NT2/D1 (cell line): ENCODE results near the gene PATZ1.

ENCODE experiments used
- SUZ12 ChIP-seq: IDR thresholded peaks from 2 replicates; pipeline ENCODE4 v1.6.1; 2011; ENCODE audit not compliant: insufficient read length, insufficient read depth; ENCODE audit errors: extremely low read depth
- YY1 ChIP-seq: IDR thresholded peaks from 2 replicates; pipeline ENCODE4 v1.6.1; 2011; ENCODE audit not compliant: insufficient read length, insufficient read depth
- ZNF274 ChIP-seq: IDR thresholded peaks from 2 replicates; pipeline ENCODE4 v1.6.1; 2011; ENCODE audit warnings: mild to moderate bottlenecking, low read depth, low read length

DNA sequence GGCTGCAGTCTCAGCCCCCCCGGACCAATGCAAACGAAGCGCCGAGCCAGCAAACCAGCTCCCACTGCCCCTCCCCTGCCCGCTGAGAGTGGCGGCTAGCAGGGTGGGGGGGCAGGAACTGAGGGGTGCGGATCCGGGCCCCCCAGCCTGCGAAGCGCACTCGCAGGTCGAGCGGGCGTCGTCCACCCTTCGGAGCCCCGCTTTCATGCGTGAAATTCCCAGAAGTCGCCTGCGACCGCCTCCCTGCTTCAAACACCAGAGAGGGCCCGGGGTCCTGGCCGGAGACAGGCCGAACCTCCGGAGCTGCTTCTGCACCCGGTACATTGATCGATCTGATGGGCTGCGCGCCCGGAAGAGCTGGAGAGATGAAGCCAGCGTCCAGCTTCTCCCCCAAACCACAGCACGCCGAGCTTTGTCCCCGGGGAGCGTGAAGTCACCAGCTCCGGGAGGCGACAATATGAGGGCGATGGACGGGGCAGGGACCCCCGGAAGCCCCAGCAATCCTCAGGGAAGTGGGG lies 646 bp upstream of the PATZ1 start:
- TF ChIP-seq YY1 = no peak
- no peak for TF ChIP-seq ZNF274
- TF ChIP-seq SUZ12 = no peak
